ENCODE data around the gene MCTP2.

DNA sequence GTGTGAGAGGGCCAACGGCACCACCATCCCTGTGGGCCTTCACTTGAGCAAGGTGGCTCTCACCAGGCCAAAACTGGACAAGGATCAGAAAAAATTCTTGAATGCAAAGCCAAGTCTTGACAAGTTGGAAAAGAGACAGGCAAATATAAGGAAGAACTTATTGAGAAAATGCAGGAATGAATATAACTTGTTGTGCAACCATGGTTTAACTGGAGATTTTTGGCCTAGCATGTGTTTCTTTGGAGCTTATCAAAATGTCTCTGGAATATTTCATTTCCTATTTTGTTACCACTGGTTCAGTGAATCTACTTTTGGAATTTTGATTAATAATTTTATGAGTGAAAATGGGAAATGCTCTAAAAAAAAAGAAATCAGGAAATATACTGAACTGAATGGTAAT, 42.5 kb downstream of the MCTP2 start:
- TF ChIP-seq POLR2A (IDR thresholded peaks at IDR 0.05): no peak
- no peak for TF ChIP-seq CTCF (IDR thresholded peaks at IDR 0.05)
